HEK293T (cell line): ENCODE data around the gene CDH4.

ENCODE experiments used
- CTCF ChIA-PET: fragments of 350-600 bp; formaldehyde crosslinking; extraction: SDS; loops from one replicate; lab custom pipeline; 2021; ENCODE audit warnings: antibody characterized with exemption, inconsistent platforms; lab: Yijun Ruan, JAX
- POLR2A ChIA-PET: fragments of 350-600 bp; formaldehyde crosslinking; extraction: SDS; loops from one replicate; lab custom pipeline; 2020; ENCODE audit warnings: antibody characterized with exemption, inconsistent platforms; lab: Yijun Ruan, JAX
- DNase-seq: peaks from one replicate; pipeline ENCODE4 v3.0.0; 2012; ENCODE audit warnings: mixed read lengths; ENCODE audit errors: extremely low spot score
- ARNT ChIP-seq: fragments of 450-650 bp; IDR thresholded peaks from 2 replicates; pipeline ENCODE4 v1.6.1; 2017; ENCODE audit warnings: mild to moderate bottlenecking
- BHLHE40 ChIP-seq: fragments of 450-650 bp; IDR thresholded peaks from 2 replicates; pipeline ENCODE4 v1.6.1; 2016; ENCODE audit warnings: mild to moderate bottlenecking, moderate library complexity, borderline replicate concordance
- CTBP1 ChIP-seq: fragments of 450-650 bp; IDR thresholded peaks from 2 replicates; pipeline ENCODE4 v1.6.1; 2016; ENCODE audit warnings: borderline replicate concordance
- ELF4 ChIP-seq: fragments of 450-650 bp; IDR thresholded peaks from 2 replicates; pipeline ENCODE4 v1.6.1; 2017; ENCODE audit warnings: antibody characterized with exemption
- FOXA1 ChIP-seq: fragments of 450-650 bp; IDR thresholded peaks from 2 replicates; pipeline ENCODE4 v1.6.1; 2016; ENCODE audit warnings: mild to moderate bottlenecking
- FOXK2 ChIP-seq: fragments of 450-650 bp; IDR thresholded peaks from 2 replicates; pipeline ENCODE4 v1.6.1; 2016; ENCODE audit warnings: mild to moderate bottlenecking
- FOXM1 ChIP-seq: fragments of 450-650 bp; IDR thresholded peaks from 2 replicates; pipeline ENCODE4 v1.6.1; 2017; ENCODE audit warnings: mild to moderate bottlenecking, borderline replicate concordance
- HDGF ChIP-seq: fragments of 450-650 bp; IDR thresholded peaks from 2 replicates; pipeline ENCODE4 v1.6.1; 2017; ENCODE audit warnings: antibody characterized with exemption, borderline replicate concordance
- L3MBTL2 ChIP-seq: fragments of 450-650 bp; conservative IDR thresholded peaks from 2 replicates; pipeline ENCODE4 v1.6.1; 2016; ENCODE audit warnings: mild to moderate bottlenecking
- LEF1 ChIP-seq: fragments of 450-650 bp; IDR thresholded peaks from 2 replicates; pipeline ENCODE4 v1.6.1; 2017; ENCODE audit warnings: mild to moderate bottlenecking, borderline replicate concordance
- NFRKB ChIP-seq: fragments of 450-650 bp; IDR thresholded peaks from 2 replicates; pipeline ENCODE4 v1.6.1; 2016; ENCODE audit warnings: mild to moderate bottlenecking, moderate library complexity
- PKNOX1 ChIP-seq: fragments of 450-650 bp; IDR thresholded peaks from 2 replicates; pipeline ENCODE4 v1.6.1; 2016
- SP1 ChIP-seq: fragments of 450-650 bp; IDR thresholded peaks from 2 replicates; pipeline ENCODE4 v1.6.1; 2017
- SUZ12 ChIP-seq: fragments of 450-650 bp; IDR thresholded peaks from 2 replicates; pipeline ENCODE4 v1.6.1; 2016; ENCODE audit warnings: mild to moderate bottlenecking
- TARDBP ChIP-seq: fragments of 450-650 bp; IDR thresholded peaks from 2 replicates; pipeline ENCODE4 v1.6.1; 2016
- ZNF384 ChIP-seq: fragments of 450-650 bp; IDR thresholded peaks from 2 replicates; pipeline ENCODE4 v1.6.1; 2016

The CDH4 gene

GRCh38 chr20:61665528-61666470 lies 413.7 kb downstream of the CDH4 start:
- POLR2A ChIA-PET: no interaction called here
- CTCF ChIA-PET: no interaction called here
- no peak for DNase-seq
- TF ChIP-seq ELF4 (no peak), ARNT (no peak), L3MBTL2 (no peak), ZNF384 (no peak), LEF1 (no peak)

- ChIA-PET POLR2A (no interaction called here), CTCF (no interaction called here)
- TF ChIP-seq BHLHE40 (no peak), FOXM1 (no peak), SUZ12 (no peak), TARDBP (no peak), HDGF (no peak), CTBP1 (no peak), LEF1 (no peak), ZNF384 (no peak), ELF4 (no peak), NFRKB (no peak), SP1 (no peak), FOXA1 (no peak), L3MBTL2 (no peak), ARNT (no peak), PKNOX1 (no peak), FOXK2 (no peak)
- no peak for DNase-seq
Observed at GRCh38 chr20:61666471-61666832, 414.4 kb downstream of the CDH4 start.

- CTCF ChIA-PET: no interaction called here
- POLR2A ChIA-PET: no interaction called here
Observed at GRCh38 chr20:61667056-61667792, 415.2 kb downstream of the CDH4 start.

GRCh38 chr20:61668065-61668650 lies 416.1 kb downstream of the CDH4 start:
- POLR2A ChIA-PET: no interaction called here
- DNase-seq: no peak
- TF ChIP-seq CTBP1 (no peak), PKNOX1 (no peak), FOXA1 (no peak), SUZ12 (no peak), ELF4 (no peak), SP1 (no peak), FOXK2 (no peak), L3MBTL2 (no peak), BHLHE40 (no peak), ARNT (no peak), TARDBP (no peak), FOXM1 (no peak), LEF1 (no peak), NFRKB (no peak), ZNF384 (no peak)
- CTCF ChIA-PET: no interaction called here

More at GRCh38 chr20:61667056-61667792, 415.2 kb downstream of the CDH4 start:
- TF ChIP-seq PKNOX1 (no peak), HDGF (no peak), SP1 (no peak), ZNF384 (no peak), TARDBP (no peak), FOXK2 (no peak), L3MBTL2 (no peak), ELF4 (no peak), FOXM1 (no peak), ARNT (no peak), CTBP1 (no peak), FOXA1 (no peak), LEF1 (no peak), SUZ12 (no peak), NFRKB (no peak)
- DNase-seq: no peak

- TF ChIP-seq FOXM1 (no peak), SUZ12 (no peak), BHLHE40 (no peak), SP1 (no peak), LEF1 (no peak), ZNF384 (no peak), TARDBP (no peak), FOXK2 (no peak), L3MBTL2 (no peak), HDGF (no peak), PKNOX1 (no peak), NFRKB (no peak)
- POLR2A ChIA-PET: no interaction called here
- CTCF ChIA-PET: no interaction called here
- no peak for DNase-seq
Observed at GRCh38 chr20:61668771-61669503, 416.9 kb downstream of the CDH4 start.
